Lung (tissue), 12 donors: Measurements from ENCODE around the gene SLC7A10. TPM values are rescaled to one million over a fixed set of nuclear protein-coding genes. Genes with fewer than 3 reads are reported as not detected.

Source experiments
- ATAC-seq: fragments of 200-7000 bp; cut with Tn5 transposase; one replicate; pipeline ENCODE4 v1.9.1; 2020; ENCODE audit warnings: moderate number of reproducible peaks; ENCODE audit not compliant: insufficient read depth, low FRiP score
- DNase-seq, 3 donors: peaks; one replicate each; pipeline ENCODE4 v3.0.0-alpha.2; 2013 to 2017
- H3K27ac ChIP-seq, 2 donors: one replicate each; pipeline ENCODE4 v1.5.1; 2013; ENCODE audit warnings: mild to moderate bottlenecking in 2 of 2, moderate library complexity in 2 of 2, control low read depth in 1 of 2, inconsistent platforms in 1 of 2, low read depth in 1 of 2, low read length in 1 of 2
- H3K27me3 ChIP-seq, 3 donors: one replicate each; pipeline ENCODE4 v1.5.1; 2013; ENCODE audit warnings: low read length in 2 of 3; ENCODE audit not compliant: control insufficient read depth in 3 of 3, insufficient read depth in 3 of 3
- H3K36me3 ChIP-seq, 4 donors: one replicate each; pipeline ENCODE4 v1.5.1; 2013; ENCODE audit warnings: low read length in 4 of 4, mild to moderate bottlenecking in 1 of 4, moderate library complexity in 1 of 4; ENCODE audit not compliant: control insufficient read depth in 4 of 4, insufficient read depth in 4 of 4
- H3K4me1 ChIP-seq, 5 donors: one replicate each; pipeline ENCODE4 v1.5.1; 2013; ENCODE audit warnings: low read length in 5 of 5, mild to moderate bottlenecking in 2 of 5, moderate library complexity in 1 of 5; ENCODE audit not compliant: control insufficient read depth in 5 of 5, insufficient read depth in 5 of 5
- H3K4me3 ChIP-seq: one replicate; pipeline ENCODE4 v1.5.1; 2013; ENCODE audit warnings: mild to moderate bottlenecking, control low read depth, moderate library complexity
- H3K9ac ChIP-seq, 2 donors: one replicate each; pipeline ENCODE4 v1.5.1; 2013; ENCODE audit warnings: low read length in 2 of 2, control low read depth in 1 of 2; ENCODE audit not compliant: insufficient read depth in 1 of 2
- H3K9me3 ChIP-seq, 4 donors: one replicate each; pipeline ENCODE4 v1.5.1; 2013; ENCODE audit warnings: low read length in 3 of 4, mild to moderate bottlenecking in 1 of 4, moderate library complexity in 1 of 4; ENCODE audit not compliant: control insufficient read depth in 4 of 4, insufficient read depth in 3 of 4
- CTCF ChIP-seq: IDR thresholded peaks from 2 replicates; pipeline ENCODE4 v1.5.1; 2012; ENCODE audit warnings: mild to moderate bottlenecking; ENCODE audit errors: control extremely low read depth, extremely low read depth
- WGBS, 2 donors: extraction: QIAGEN DNeasy Blood & Tissue Kit; methylation state at CpG; one replicate each; pipeline ENCODE4 v1.1.7; 2013; 5-methylcytosine and 5-hydroxymethylcytosine counted together
- polyA plus RNA-seq, 2 donors: library from polyadenylated mRNA; stranded (reverse); fragments of 200-250 nt; gene quantifications; one replicate each; pipeline ENCODE4 v1.2.1, GENCODE V29; 2013
- total RNA-seq, 2 donors: library from RNA; depleted of rRNA in 1 of 2; stranded (reverse); fragments of >200 nt in 1 of 2; gene quantifications; one replicate each; pipeline ENCODE4 v1.2.1, GENCODE V29; 2014 to 2021
- donor health status: control.
- donor health status: control.
- donor health status: Bipolar disorder and iron deficiency.
- donor health status: healthy.
- donor health status: DM: yes; HTN: yes; CAD: no.

Gene SLC7A10
- total and polyA plus RNA-seq, 4 donors: 0.02 to 0.71 (median 0.16) TPM

- WGBS, 2 donors: 12 to 29% methylated on average over 16 to 22 of the region's 22 CpGs
- no peaks in the 10 kb centered on the region for H3K36me3 ChIP-seq
- TF ChIP-seq CTCF: no peak
- no peaks in the 10 kb centered on the region for H3K27me3 ChIP-seq
- no peak overlapping the region for H3K4me3 ChIP-seq
- H3K9ac ChIP-seq: no peak overlapping the region
- peaks cover 0 to 5% (median 0%) of the 10 kb centered on the region in 5 donors for H3K4me1 ChIP-seq
- peaks cover 0 to 6% (median under 1%) of the 10 kb centered on the region in 4 donors for H3K9me3 ChIP-seq
- H3K27ac ChIP-seq: no peak overlapping the region
- ATAC-seq: no peak
- no peak for DNase-seq
Observed at GRCh38 chr19:33241530-33242101, 16.0 kb upstream of the SLC7A10 start.

- TF ChIP-seq CTCF: no peak
- 67 to 85% methylated on average over 11 of the region's 11 CpGs for WGBS, 2 donors
- Histone ChIP-seq H3K27me3 (no peaks in the 10 kb centered on the region), H3K27ac (no peak overlapping the region), H3K36me3 (no peaks in the 10 kb centered on the region), H3K4me1 (peaks cover 0 to 2% (median 0%) of the 10 kb centered on the region in 5 donors), H3K9ac (no peak overlapping the region), H3K4me3 (no peak overlapping the region), H3K9me3 (peaks cover 0 to 6% (median under 1%) of the 10 kb centered on the region in 4 donors)
- ATAC-seq (no peak), DNase-seq (no peak)
Observed at GRCh38 chr19:33241091-33241529, 15.5 kb upstream of the SLC7A10 start.

- no peak for DNase-seq
- no peaks in the 10 kb centered on the region for H3K36me3 ChIP-seq
- H3K27me3 ChIP-seq: no peaks in the 10 kb centered on the region
- TF ChIP-seq CTCF: no peak
- no peak overlapping the region for H3K9ac ChIP-seq
- no peaks in the 10 kb centered on the region for H3K4me1 ChIP-seq
- H3K27ac ChIP-seq: no peak overlapping the region
- ATAC-seq: no peak
- peaks cover 0 to 4% (median under 1%) of the 10 kb centered on the region in 4 donors for H3K9me3 ChIP-seq
- H3K4me3 ChIP-seq: no peak overlapping the region
- WGBS, 2 donors: 87 to 91% methylated on average over 8 of the region's 8 CpGs
Observed at GRCh38 chr19:33240181-33240771, 14.6 kb upstream of the SLC7A10 start.
